Measurements from ENCODE around the gene ARHGEF26.

DNA sequence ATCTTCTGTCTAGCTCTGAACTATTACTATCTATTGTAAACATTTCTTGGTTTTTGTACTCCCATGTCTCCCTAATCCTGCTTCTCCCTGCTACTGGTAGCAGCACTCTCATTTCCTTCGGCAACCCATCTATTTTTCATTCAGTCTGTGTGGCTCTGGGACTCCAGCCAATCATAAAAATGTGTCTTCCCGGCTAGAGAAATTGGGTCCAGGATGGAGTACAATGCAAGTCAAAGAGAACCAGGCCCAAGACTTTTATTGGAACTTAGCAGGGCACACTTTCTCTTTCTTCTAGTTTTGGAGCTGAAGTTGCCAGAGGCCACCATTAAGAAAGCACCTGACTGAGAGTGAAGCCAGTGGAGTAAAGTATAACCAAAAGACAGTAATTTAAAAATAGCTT is 22.8 kb upstream of the ARHGEF26 start:
- TF ChIP-seq, protein P1, sequence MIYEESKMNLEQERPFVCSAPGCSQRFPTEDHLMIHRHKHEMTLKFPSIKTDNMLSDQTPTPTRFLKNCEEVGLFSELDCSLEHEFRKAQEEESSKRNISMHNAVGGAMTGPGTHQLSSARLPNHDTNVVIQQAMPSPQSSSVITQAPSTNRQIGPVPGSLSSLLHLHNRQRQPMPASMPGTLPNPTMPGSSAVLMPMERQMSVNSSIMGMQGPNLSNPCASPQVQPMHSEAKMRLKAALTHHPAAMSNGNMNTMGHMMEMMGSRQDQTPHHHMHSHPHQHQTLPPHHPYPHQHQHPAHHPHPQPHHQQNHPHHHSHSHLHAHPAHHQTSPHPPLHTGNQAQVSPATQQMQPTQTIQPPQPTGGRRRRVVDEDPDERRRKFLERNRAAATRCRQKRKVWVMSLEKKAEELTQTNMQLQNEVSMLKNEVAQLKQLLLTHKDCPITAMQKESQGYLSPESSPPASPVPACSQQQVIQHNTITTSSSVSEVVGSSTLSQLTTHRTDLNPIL (CRISPR knock-in tag; IDR thresholded peaks at IDR 0.05; ENCODE audit: low read depth), result no peak
- no peak for TF ChIP-seq ARNTL (CRISPR knock-in tag; IDR thresholded peaks at IDR 0.05; ENCODE audit: borderline replicate concordance, low read depth)
- no peak for TF ChIP-seq RARB (CRISPR knock-in tag; IDR thresholded peaks at IDR 0.05)
- TF ChIP-seq, protein P2, sequence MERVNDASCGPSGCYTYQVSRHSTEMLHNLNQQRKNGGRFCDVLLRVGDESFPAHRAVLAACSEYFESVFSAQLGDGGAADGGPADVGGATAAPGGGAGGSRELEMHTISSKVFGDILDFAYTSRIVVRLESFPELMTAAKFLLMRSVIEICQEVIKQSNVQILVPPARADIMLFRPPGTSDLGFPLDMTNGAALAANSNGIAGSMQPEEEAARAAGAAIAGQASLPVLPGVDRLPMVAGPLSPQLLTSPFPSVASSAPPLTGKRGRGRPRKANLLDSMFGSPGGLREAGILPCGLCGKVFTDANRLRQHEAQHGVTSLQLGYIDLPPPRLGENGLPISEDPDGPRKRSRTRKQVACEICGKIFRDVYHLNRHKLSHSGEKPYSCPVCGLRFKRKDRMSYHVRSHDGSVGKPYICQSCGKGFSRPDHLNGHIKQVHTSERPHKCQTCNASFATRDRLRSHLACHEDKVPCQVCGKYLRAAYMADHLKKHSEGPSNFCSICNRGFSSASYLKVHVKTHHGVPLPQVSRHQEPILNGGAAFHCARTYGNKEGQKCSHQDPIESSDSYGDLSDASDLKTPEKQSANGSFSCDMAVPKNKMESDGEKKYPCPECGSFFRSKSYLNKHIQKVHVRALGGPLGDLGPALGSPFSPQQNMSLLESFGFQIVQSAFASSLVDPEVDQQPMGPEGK (CRISPR knock-in tag; IDR thresholded peaks at IDR 0.05; ENCODE audit: borderline replicate concordance), result no peak
- TF ChIP-seq ZFP30 (CRISPR knock-in tag; IDR thresholded peaks at IDR 0.05), result no peak
